NT2/D1 (cell line): ENCODE results near the gene ASIC2.
"Not testable (repeated sequence)": the region's sequence is repeated elsewhere in the genome, so short reads cannot be mapped to it uniquely, and the experiment has no call there.

Experiments
- DNase-seq: peaks from one replicate; pipeline ENCODE4 v3.0.0-alpha.2; 2011; ENCODE audit warnings: low read depth, low spot score
- H3K27me3 ChIP-seq: 2 replicates; pipeline ENCODE4 v1.6.0; 2011; ENCODE audit warnings: mild to moderate bottlenecking; ENCODE audit not compliant: insufficient read length, insufficient read depth
- H3K36me3 ChIP-seq: 2 replicates; pipeline ENCODE4 v1.6.1; 2011; ENCODE audit warnings: mild to moderate bottlenecking, low read length, mixed read lengths; ENCODE audit not compliant: insufficient read depth, insufficient read length
- H3K4me1 ChIP-seq: 2 replicates; pipeline ENCODE4 v1.5.1; 2011; ENCODE audit not compliant: insufficient read depth, insufficient read length
- H3K4me3 ChIP-seq: 2 replicates; pipeline ENCODE4 v1.5.1; 2011; ENCODE audit warnings: low read depth; ENCODE audit not compliant: insufficient read length
- H3K9ac ChIP-seq: 2 replicates; pipeline ENCODE4 v1.6.0; 2011; ENCODE audit warnings: low read depth; ENCODE audit not compliant: insufficient read length
- H3K9me3 ChIP-seq: 2 replicates; pipeline ENCODE4 v1.5.1; 2011; ENCODE audit warnings: mild to moderate bottlenecking, low read length; ENCODE audit not compliant: insufficient read depth
- SUZ12 ChIP-seq: IDR thresholded peaks from 2 replicates; pipeline ENCODE4 v1.6.1; 2011; ENCODE audit not compliant: insufficient read length, insufficient read depth; ENCODE audit errors: extremely low read depth
- YY1 ChIP-seq: IDR thresholded peaks from 2 replicates; pipeline ENCODE4 v1.6.1; 2011; ENCODE audit not compliant: insufficient read length, insufficient read depth
- ZNF274 ChIP-seq: IDR thresholded peaks from 2 replicates; pipeline ENCODE4 v1.6.1; 2011; ENCODE audit warnings: mild to moderate bottlenecking, low read depth, low read length

ASIC2 gene

DNA sequence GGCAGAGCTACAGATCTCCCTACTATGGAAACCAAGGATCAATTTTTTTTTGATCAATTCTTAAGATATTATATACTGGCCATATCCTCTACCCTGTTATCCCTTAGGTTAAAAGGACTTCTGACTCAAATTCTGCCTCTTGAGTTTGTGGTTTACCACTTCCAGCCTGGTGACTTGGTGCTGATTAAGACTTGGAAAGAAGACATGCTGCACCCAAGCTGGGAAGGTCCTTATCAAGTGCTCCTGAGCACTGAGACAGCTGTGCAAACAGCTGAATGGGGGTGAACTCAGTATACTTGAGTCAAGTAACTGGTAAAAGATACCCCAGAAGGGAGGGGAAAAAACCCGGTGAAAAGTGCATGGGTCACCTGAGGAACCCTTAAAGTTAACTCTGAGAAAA lies 321.9 kb downstream of the ASIC2 start:
- Histone ChIP-seq H3K4me3 (no peak overlapping the region), H3K9me3 (no peaks in the 10 kb centered on the region), H3K27me3 (no peaks in the 10 kb centered on the region), H3K36me3 (no peaks in the 10 kb centered on the region), H3K4me1 (no peaks in the 10 kb centered on the region), H3K9ac (no peak overlapping the region)
- DNase-seq, result no peak
- TF ChIP-seq ZNF274 (no peak), SUZ12 (no peak), YY1 (no peak)

DNA sequence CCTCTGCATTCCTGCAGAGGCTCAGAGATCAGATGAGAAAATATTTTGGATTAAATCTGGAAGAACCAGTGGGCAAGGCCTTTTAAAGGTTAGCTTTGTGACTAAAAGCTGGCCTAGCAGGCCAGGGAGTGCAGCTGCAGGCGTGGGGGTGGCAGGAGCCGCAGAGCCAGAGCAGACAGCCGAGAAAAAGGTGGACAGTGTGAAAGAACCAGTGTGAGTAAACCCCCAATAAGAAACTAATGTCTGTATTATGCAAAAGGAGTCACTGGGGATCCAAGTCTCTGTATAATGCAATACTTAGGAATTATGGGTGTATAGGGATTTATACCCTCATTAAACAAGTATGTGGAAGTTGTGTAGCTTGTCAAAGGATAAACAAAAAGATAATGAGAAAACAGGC lies 322.8 kb downstream of the ASIC2 start:
- H3K27me3 ChIP-seq, result no peaks in the 10 kb centered on the region
- H3K9ac ChIP-seq, result no peak overlapping the region
- no peak for TF ChIP-seq ZNF274
- no peak for TF ChIP-seq YY1
- TF ChIP-seq SUZ12, result no peak
- H3K4me3 ChIP-seq, result no peak overlapping the region
- no peaks in the 10 kb centered on the region for H3K9me3 ChIP-seq
- DNase-seq, result no peak
- no peaks in the 10 kb centered on the region for H3K4me1 ChIP-seq
- no peaks in the 10 kb centered on the region for H3K36me3 ChIP-seq

DNA sequence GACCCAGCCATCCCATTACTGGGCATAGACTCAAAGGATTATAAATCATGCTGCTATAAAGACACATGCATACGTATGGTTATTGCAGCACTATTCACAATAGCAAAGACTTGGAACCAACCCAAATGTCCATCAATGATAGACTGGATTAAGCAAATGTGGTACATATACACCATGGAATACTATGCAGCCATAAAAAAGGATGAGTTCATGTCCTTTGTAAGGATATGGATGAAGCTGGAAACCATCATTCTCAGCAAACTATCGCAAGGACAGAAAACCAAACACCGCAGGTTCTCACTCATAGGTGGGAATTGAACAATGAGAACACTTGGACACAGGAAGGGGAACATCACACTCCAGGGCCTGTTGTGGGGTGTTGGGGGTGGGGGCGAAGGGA lies 323.9 kb downstream of the ASIC2 start:
- H3K9me3 ChIP-seq, result not testable (repeated sequence)

DNA sequence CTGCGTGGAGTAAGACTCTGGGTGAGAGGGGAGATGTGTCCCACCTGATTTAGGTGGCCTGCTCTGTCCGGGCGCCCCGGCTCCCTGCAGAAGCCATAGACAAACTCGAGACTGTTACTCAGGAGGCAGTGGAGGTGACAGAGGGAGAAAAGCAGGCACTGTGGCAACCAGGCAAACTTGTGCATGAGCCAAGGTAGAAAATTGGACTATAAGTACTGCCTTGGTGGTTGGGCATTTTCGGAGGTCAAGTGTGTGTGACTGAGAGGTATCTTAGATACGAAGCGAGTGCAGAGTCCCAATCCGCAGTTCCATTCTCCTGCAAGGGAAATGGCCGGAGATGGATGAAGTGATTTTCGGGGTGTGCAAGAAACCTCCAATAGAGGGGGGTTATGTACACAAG lies 328.6 kb downstream of the ASIC2 start:
- no peak overlapping the region for H3K4me3 ChIP-seq
- DNase-seq, result no peak

More for the DNA sequence above, 323.9 kb downstream of the ASIC2 start:
- H3K9ac ChIP-seq, H3K4me1 ChIP-seq, DNase-seq, H3K4me3 ChIP-seq, H3K36me3 ChIP-seq, H3K27me3 ChIP-seq: not testable (repeated sequence)

More for the DNA sequence above, 328.6 kb downstream of the ASIC2 start:
- no peak for TF ChIP-seq ZNF274
- no peak for TF ChIP-seq YY1
- no peak for TF ChIP-seq SUZ12
- Histone ChIP-seq H3K9me3 (no peaks in the 10 kb centered on the region), H3K27me3 (no peaks in the 10 kb centered on the region), H3K4me1 (no peaks in the 10 kb centered on the region), H3K36me3 (no peaks in the 10 kb centered on the region), H3K9ac (no peak overlapping the region)
